Activated CD8-positive, alpha-beta memory T cell treated with anti-CD3 and anti-CD28 coated beads for 1 hour (primary cell): ENCODE measurements around the gene TMOD3.
"Not testable (repeated sequence)": the region's sequence is repeated elsewhere in the genome, so short reads cannot be mapped to it uniquely, and the experiment has no call there.

Source experiments
- DNase-seq, 2 donors: peaks; one replicate each; pipeline ENCODE4 v3.0.0-alpha.2; 2020; ENCODE audit warnings: low read depth in 1 of 2; ENCODE audit errors: extremely low read depth in 1 of 2

The TMOD3 gene

GRCh38 chr15:51861557-51862359, 32.3 kb downstream of the TMOD3 start:
- DNase-seq: peak; percentile 15 to 19

- DNase-seq: no peak
These were observed 33.7 kb downstream of the TMOD3 start for GRCh38 chr15:51863131-51863530.

DNA sequence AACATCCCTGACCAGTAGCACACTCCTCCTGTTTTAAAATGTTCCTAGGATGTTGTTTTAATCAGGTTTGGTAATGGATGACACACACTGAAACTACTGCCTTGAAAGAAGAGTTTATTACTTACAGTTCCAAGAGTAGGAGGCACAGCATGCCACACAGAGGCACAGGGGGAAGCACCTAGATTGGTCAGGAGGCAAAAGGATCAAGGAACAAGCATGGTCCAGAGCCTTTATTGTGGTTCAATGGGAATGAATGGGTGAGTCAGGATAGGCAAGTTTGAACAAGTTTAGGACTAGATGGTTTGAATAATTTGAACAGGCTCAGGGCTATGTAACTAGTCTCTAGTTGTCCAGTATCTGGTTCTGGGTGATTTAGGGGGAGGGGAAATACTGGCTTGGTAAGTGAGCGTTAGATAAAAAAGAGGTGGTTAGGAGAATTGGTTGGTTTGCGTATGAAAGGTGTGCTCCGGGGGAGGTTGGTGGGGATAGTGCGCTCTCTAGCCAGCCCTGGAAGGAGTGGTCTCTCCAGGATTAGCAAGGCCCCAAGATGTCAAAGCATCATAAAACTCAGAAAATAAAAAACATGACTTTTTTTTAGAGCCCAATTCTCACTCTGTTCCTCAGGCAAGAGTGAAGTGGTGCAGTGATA, 35.1 kb downstream of the TMOD3 start:
- no peak for DNase-seq

DNA sequence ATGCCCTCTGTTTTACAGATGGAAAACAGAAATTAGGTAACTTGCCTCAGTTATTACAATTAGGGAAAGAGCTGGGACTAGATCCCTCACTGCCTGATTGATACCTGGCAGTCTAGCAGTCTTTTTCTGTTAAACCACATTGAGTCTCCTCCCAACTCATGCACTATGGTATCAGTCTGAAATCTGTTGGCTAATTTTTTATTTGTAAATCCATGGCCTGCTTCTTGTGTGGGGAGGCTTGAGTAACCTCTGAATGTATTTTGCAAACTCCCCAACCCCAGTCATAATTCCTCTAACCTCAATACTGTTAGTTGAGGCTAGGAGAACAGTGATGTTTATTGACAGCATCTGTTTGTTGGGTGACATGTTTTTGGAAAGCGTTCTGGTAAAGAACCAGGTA, 35.9 kb downstream of the TMOD3 start:
- DNase-seq: no peak

GRCh38 chr15:51866161-51866560, 36.7 kb downstream of the TMOD3 start:
- no peak for DNase-seq

DNA sequence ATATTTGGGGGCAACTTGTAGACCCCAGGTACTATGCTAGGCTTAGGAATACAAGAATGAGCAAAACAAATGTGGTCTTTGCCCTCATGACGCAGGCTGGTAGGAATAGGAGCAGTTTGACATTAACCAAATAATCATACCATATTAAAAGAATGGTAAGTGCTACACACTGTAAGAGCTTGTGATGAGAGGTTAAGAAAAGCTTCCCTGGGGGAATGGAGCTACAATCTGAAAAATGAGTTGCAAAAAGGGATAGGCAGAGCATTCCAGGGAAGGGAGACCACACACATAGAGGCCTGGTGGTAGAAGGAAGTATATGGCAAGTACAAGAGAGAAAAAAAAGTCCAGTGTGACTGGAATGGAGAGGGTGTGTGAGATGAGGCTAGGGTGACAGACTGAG, 37.3 kb downstream of the TMOD3 start:
- DNase-seq: no peak

- DNase-seq: no peak
These were observed 39.6 kb downstream of the TMOD3 start for GRCh38 chr15:51869060-51869421.

GRCh38 chr15:51870774-51871173, 41.3 kb downstream of the TMOD3 start:
- no peak for DNase-seq

- DNase-seq: no peak
These were observed 45.5 kb downstream of the TMOD3 start for GRCh38 chr15:51874751-51875644.

- no peak for DNase-seq
These were observed 46.7 kb downstream of the TMOD3 start for GRCh38 chr15:51876169-51876568.

GRCh38 chr15:51878446-51879386, 49.3 kb downstream of the TMOD3 start:
- DNase-seq: no peak

GRCh38 chr15:51879555-51879954, 50.1 kb downstream of the TMOD3 start:
- no peak for DNase-seq

- DNase-seq: no peak
These were observed 53.9 kb downstream of the TMOD3 start for GRCh38 chr15:51883271-51883837.

GRCh38 chr15:51884041-51884440, 54.6 kb downstream of the TMOD3 start:
- no peak for DNase-seq

- no peak for DNase-seq
These were observed 55.2 kb downstream of the TMOD3 start for GRCh38 chr15:51884517-51885236.

DNA sequence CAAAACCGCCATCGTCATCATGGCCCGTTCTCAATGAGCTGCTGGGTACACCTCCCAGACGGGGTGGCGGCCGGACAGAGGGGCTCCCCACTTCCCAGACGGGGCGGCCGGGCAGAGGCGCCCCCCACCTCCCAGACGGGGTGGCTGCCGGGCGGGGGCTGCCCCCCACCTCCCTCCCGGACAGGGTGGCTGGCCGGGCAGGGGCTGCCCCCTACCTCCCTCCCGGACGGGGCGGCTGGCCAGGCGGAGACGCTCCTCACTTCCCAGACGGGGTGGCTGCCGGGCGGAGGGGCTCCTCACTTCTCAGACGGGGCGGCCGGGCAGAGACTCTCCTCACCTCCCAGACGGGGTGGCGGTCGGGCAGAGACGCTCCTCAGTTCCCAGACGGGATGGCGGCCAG, 56.3 kb downstream of the TMOD3 start:
- DNase-seq: not testable (repeated sequence)

- DNase-seq: no peak
These were observed 58.6 kb downstream of the TMOD3 start for GRCh38 chr15:51887887-51888592.

DNA sequence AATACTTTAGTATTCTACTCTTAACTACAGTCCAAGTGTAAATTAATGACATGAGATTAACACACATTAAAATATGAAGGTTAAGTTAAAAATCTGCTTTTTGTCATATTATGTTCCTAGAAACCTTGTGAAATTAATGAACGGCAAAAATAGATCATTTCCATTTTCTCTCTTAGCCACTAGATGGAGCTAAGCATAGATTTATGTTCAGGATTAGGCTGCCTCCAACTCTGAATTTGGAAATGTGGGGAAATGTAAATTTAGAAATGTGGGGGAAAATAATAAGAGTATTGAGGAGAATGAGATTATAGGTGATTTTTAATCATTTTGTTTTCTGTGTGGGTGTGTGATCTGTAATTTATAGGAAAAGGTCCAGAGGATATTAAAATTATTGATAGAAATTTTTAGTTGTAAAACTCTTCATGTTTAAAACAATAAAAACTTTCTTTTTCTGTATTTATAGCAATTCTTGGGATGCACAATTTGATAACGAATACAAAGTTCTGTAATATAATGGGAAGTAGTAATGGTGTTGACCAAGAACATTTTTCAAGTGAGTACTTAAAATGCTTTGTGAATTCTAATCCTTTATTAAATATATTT, 59.2 kb downstream of the TMOD3 start:
- no peak for DNase-seq
